MM.1S (cell line): ENCODE results near the gene DSCAML1.

ENCODE experiments used
- DNase-seq: peaks from one replicate; pipeline ENCODE4 v3.0.0-alpha.2; 2015
- H2AFZ ChIP-seq: fragments of 300-600 bp; sonication (generic); 2 replicates; pipeline ENCODE4 v1.6.0; 2016; ENCODE audit warnings: antibody characterized with exemption, low read length
- H3F3A ChIP-seq: fragments of 300-600 bp; sonication (generic); 2 replicates; pipeline ENCODE4 v1.6.1; 2016; ENCODE audit warnings: mild to moderate bottlenecking, antibody characterized with exemption, low read length, moderate library complexity, mixed read lengths; ENCODE audit not compliant: insufficient read depth
- H3K27ac ChIP-seq: fragments of 300-600 bp; sonication (generic); 2 replicates; pipeline ENCODE4 v1.5.1; 2016; ENCODE audit warnings: mild to moderate bottlenecking, low read length
- H3K27me3 ChIP-seq: fragments of 300-600 bp; sonication (generic); replicated peaks from 2 replicates; pipeline ENCODE4 v1.6.0; 2016; ENCODE audit warnings: low read length; ENCODE audit not compliant: insufficient read depth
- H3K36me3 ChIP-seq: fragments of 300-600 bp; sonication (generic); replicated peaks from 2 replicates; pipeline ENCODE4 v1.6.1; 2016; ENCODE audit warnings: mild to moderate bottlenecking, low read length, mixed read lengths; ENCODE audit not compliant: insufficient read depth
- H3K4me1 ChIP-seq: fragments of 300-600 bp; sonication (generic); 2 replicates; pipeline ENCODE4 v1.6.1; 2016; ENCODE audit warnings: low read length, mixed read lengths
- H3K4me2 ChIP-seq: fragments of 300-600 bp; sonication (generic); 2 replicates; pipeline ENCODE4 v1.6.0; 2016; ENCODE audit warnings: low read depth, low read length
- H3K4me3 ChIP-seq: fragments of 300-600 bp; sonication (generic); 2 replicates; pipeline ENCODE4 v1.5.1; 2016; ENCODE audit warnings: low read length, mixed read lengths
- H3K79me2 ChIP-seq: fragments of 300-600 bp; sonication (generic); 2 replicates; pipeline ENCODE4 v1.6.1; 2016; ENCODE audit warnings: mixed run types, low read length, mixed read lengths
- H3K9ac ChIP-seq: fragments of 300-600 bp; sonication (generic); 2 replicates; pipeline ENCODE4 v1.6.1; 2016; ENCODE audit warnings: low read length, mixed read lengths
- H3K9me2 ChIP-seq: fragments of 300-600 bp; sonication (generic); replicated peaks from 2 replicates; pipeline ENCODE4 v1.6.1; 2016; ENCODE audit warnings: mild to moderate bottlenecking, low read length, mixed read lengths; ENCODE audit not compliant: insufficient read depth
- H3K9me3 ChIP-seq: fragments of 300-600 bp; sonication (generic); replicated peaks from 2 replicates; pipeline ENCODE4 v1.6.1; 2016; ENCODE audit warnings: mild to moderate bottlenecking, low read length, mixed read lengths; ENCODE audit not compliant: insufficient read depth
- H4K20me1 ChIP-seq: fragments of 300-600 bp; sonication (generic); 2 replicates; pipeline ENCODE4 v1.6.1; 2016; ENCODE audit warnings: mild to moderate bottlenecking, low read length, moderate library complexity, mixed read lengths; ENCODE audit not compliant: insufficient read depth
- EZH2 ChIP-seq: fragments of 300-600 bp; sonication (generic); optimal IDR thresholded peaks from 2 replicates; pipeline ENCODE3; 2017; ENCODE audit warnings: low read depth, mild to moderate bottlenecking, antibody characterized with exemption, low read length, mixed read lengths
- EZH2phosphoT487 ChIP-seq: fragments of 300-600 bp; sonication (generic); IDR thresholded peaks from 2 replicates; pipeline ENCODE4 v1.6.1; 2018; ENCODE audit warnings: antibody characterized with exemption, low read length
- TF ChIP-seq, protein P1 (sequence below): fragments of 300-600 bp; sonication (generic); IDR thresholded peaks from 2 replicates; pipeline ENCODE4 v1.5.1; 2016; ENCODE audit warnings: antibody characterized with exemption, low read length, mixed read lengths

Gene DSCAML1

DNA sequence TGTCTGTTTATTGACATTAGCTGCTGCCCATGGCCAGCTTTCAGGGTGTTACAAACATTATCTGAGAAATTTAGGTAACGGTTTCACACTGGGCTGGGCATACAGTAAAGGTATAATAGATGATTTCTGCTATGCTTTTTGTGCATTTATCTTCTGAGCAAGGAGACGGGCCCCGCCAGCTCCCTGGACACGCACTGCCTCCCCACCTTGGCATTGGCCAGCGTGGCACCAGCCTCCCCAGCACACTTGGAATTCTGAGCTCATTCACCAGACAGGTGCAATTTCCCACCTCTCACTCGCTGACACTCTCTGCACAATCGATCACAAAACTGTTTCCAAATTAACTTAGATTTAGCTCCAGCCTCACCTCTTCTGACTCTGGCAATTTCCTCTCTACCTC is 246.6 kb downstream of the DSCAML1 start:
- no peaks in the 10 kb centered on the region for H3K36me3 ChIP-seq
- DNase-seq: no peak
- TF ChIP-seq, protein P1, sequence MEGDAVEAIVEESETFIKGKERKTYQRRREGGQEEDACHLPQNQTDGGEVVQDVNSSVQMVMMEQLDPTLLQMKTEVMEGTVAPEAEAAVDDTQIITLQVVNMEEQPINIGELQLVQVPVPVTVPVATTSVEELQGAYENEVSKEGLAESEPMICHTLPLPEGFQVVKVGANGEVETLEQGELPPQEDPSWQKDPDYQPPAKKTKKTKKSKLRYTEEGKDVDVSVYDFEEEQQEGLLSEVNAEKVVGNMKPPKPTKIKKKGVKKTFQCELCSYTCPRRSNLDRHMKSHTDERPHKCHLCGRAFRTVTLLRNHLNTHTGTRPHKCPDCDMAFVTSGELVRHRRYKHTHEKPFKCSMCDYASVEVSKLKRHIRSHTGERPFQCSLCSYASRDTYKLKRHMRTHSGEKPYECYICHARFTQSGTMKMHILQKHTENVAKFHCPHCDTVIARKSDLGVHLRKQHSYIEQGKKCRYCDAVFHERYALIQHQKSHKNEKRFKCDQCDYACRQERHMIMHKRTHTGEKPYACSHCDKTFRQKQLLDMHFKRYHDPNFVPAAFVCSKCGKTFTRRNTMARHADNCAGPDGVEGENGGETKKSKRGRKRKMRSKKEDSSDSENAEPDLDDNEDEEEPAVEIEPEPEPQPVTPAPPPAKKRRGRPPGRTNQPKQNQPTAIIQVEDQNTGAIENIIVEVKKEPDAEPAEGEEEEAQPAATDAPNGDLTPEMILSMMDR: no peak
- no peak for TF ChIP-seq EZH2phosphoT487
- TF ChIP-seq EZH2: no peak
- H3K9me3 ChIP-seq: no peaks in the 10 kb centered on the region
- no peak overlapping the region for H3K4me2 ChIP-seq
- no peak overlapping the region for H2AFZ ChIP-seq
- peaks cover 89% of the 10 kb centered on the region for H3K27me3 ChIP-seq
- no peak overlapping the region for H3K27ac ChIP-seq
- no peak overlapping the region for H3K4me3 ChIP-seq
- H3K9me2 ChIP-seq: no peaks in the 10 kb centered on the region
- H3K79me2 ChIP-seq: no peaks in the 10 kb centered on the region
- no peaks in the 10 kb centered on the region for H3K4me1 ChIP-seq
- no peaks in the 10 kb centered on the region for H4K20me1 ChIP-seq
- no peaks in the 10 kb centered on the region for H3F3A ChIP-seq
- no peak overlapping the region for H3K9ac ChIP-seq

DNA sequence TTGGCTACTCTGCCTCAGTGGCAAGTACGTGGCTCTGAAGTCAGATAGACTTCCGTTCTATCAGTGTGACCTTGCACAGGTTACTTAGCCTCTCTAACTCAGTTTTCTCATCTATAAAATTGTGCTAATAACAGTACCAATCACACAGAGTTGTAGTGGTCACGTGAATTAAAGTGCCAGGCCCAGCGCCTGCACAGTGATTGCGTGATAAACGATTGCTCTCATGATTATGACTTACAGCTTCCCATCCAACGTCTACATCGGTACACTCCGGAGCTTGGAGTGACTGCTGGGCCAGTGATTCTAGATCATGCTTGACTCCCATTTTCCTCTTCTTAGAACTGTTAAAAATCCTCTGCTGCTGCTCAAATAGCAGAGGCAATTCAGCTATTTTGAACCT is 247.6 kb downstream of the DSCAML1 start:
- H3K9me2 ChIP-seq: no peaks in the 10 kb centered on the region
- no peaks in the 10 kb centered on the region for H4K20me1 ChIP-seq
- no peaks in the 10 kb centered on the region for H3F3A ChIP-seq
- peaks cover 89% of the 10 kb centered on the region for H3K27me3 ChIP-seq
- no peak overlapping the region for H2AFZ ChIP-seq
- H3K4me2 ChIP-seq: no peak overlapping the region
- TF ChIP-seq, protein P1: no peak
- no peak for TF ChIP-seq EZH2
- no peak for TF ChIP-seq EZH2phosphoT487
- H3K9ac ChIP-seq: no peak overlapping the region
- H3K9me3 ChIP-seq: no peaks in the 10 kb centered on the region
- H3K4me1 ChIP-seq: no peaks in the 10 kb centered on the region
- H3K27ac ChIP-seq: no peak overlapping the region
- no peaks in the 10 kb centered on the region for H3K36me3 ChIP-seq
- H3K4me3 ChIP-seq: no peak overlapping the region
- H3K79me2 ChIP-seq: no peaks in the 10 kb centered on the region
- no peak for DNase-seq

DNA sequence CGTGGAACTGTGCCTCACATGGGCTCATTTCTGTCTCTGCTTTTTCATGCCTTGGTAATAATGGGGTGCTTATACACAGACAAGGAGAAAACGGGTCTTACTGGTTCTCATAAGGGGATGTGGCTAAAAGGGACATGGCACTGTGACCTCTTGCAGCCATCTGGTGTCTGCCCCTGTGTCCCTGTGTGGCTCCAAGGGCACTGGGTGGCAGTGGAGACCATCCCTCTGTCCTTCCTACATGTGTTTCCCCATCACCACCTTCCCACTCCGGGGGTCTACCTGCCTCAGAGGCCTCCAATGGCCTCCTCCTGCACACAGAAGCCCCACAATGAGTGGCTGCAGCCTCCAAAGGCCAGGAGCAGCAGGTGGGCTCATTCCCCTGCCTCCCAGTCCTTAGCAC is 248.1 kb downstream of the DSCAML1 start:
- DNase-seq: no peak
- TF ChIP-seq, protein P1: no peak
- TF ChIP-seq EZH2phosphoT487: no peak
- Histone ChIP-seq H3K4me1 (no peaks in the 10 kb centered on the region), H3K9me3 (no peaks in the 10 kb centered on the region), H3K9me2 (no peaks in the 10 kb centered on the region), H3K9ac (no peak overlapping the region), H3K36me3 (no peaks in the 10 kb centered on the region), H3F3A (no peaks in the 10 kb centered on the region), H3K4me2 (no peak overlapping the region), H3K27me3 (peaks cover 93% of the 10 kb centered on the region), H4K20me1 (no peaks in the 10 kb centered on the region), H3K79me2 (no peaks in the 10 kb centered on the region), H2AFZ (no peak overlapping the region), H3K4me3 (no peak overlapping the region), H3K27ac (no peak overlapping the region)
